Endothelial cell (in vitro differentiated cells): ENCODE measurements around the gene PLSCR1. TPM values are rescaled to one million over a fixed set of nuclear protein-coding genes. Genes with fewer than 3 reads are reported as not detected.

Experiments
- DNase-seq: peaks from one replicate; pipeline ENCODE4 v3.0.0; 2021; ENCODE audit warnings: low spot score
- H3K27ac Mint-ChIP-seq: one replicate; pipeline ENCODE4 v1.8.0; 2021; ENCODE audit warnings: mixed read lengths, inconsistent platforms; ENCODE audit not compliant: unreplicated experiment
- H3K27me3 Mint-ChIP-seq: one replicate; pipeline ENCODE4 v1.8.0; 2021; ENCODE audit warnings: mild to moderate bottlenecking, moderate library complexity, mixed read lengths, inconsistent platforms; ENCODE audit not compliant: unreplicated experiment
- H3K36me3 Mint-ChIP-seq: one replicate; pipeline ENCODE4 v1.8.0; 2021; ENCODE audit warnings: mild to moderate bottlenecking, low read depth, mixed read lengths, inconsistent platforms; ENCODE audit not compliant: unreplicated experiment
- H3K4me1 Mint-ChIP-seq: one replicate; pipeline ENCODE4 v1.8.0; 2021; ENCODE audit warnings: mild to moderate bottlenecking, mixed read lengths, inconsistent platforms; ENCODE audit not compliant: unreplicated experiment
- H3K4me3 Mint-ChIP-seq: one replicate; pipeline ENCODE4 v1.8.0; 2021; ENCODE audit warnings: mild to moderate bottlenecking, mixed read lengths, inconsistent platforms; ENCODE audit not compliant: unreplicated experiment
- H3K9me3 Mint-ChIP-seq: one replicate; pipeline ENCODE4 v1.8.0; 2021; ENCODE audit warnings: mixed read lengths, inconsistent platforms; ENCODE audit not compliant: unreplicated experiment
- long read RNA-seq: library from polyadenylated mRNA; unstranded; transcript quantifications from one replicate; pipeline ENCODE4 v2.0.0, GENCODE V29; 2020; ENCODE audit not compliant: unreplicated experiment
- total RNA-seq: library from RNA; stranded (reverse); fragmentation: NEBNext Ultra II Directional; extraction: Animal tissue kit (Norgen Biotek cat#: 25700); gene quantifications from one replicate; pipeline ENCODE4 v1.2.1, GENCODE V29; 2021; ENCODE audit not compliant: unreplicated experiment
- TF ChIP-seq, protein P1 (sequence below): fragments of 200-600 bp; sonication (generic); IDR thresholded peaks from one replicate; pipeline ENCODE4 v1.5.0; 2021; ENCODE audit warnings: antibody characterized with exemption; ENCODE audit not compliant: unreplicated experiment

PLSCR1 gene
- 77.1 TPM for total RNA-seq
- long read RNA-seq, transcript PLSCR1-201 (9 exons, 2,233 nt) = major isoform, 30 of 40 reads
- long read RNA-seq, partial matches to known transcripts = 3 of 40 reads
- long read RNA-seq, other reads (novel, unspliced or antisense) = 5 of 40 reads

DNA sequence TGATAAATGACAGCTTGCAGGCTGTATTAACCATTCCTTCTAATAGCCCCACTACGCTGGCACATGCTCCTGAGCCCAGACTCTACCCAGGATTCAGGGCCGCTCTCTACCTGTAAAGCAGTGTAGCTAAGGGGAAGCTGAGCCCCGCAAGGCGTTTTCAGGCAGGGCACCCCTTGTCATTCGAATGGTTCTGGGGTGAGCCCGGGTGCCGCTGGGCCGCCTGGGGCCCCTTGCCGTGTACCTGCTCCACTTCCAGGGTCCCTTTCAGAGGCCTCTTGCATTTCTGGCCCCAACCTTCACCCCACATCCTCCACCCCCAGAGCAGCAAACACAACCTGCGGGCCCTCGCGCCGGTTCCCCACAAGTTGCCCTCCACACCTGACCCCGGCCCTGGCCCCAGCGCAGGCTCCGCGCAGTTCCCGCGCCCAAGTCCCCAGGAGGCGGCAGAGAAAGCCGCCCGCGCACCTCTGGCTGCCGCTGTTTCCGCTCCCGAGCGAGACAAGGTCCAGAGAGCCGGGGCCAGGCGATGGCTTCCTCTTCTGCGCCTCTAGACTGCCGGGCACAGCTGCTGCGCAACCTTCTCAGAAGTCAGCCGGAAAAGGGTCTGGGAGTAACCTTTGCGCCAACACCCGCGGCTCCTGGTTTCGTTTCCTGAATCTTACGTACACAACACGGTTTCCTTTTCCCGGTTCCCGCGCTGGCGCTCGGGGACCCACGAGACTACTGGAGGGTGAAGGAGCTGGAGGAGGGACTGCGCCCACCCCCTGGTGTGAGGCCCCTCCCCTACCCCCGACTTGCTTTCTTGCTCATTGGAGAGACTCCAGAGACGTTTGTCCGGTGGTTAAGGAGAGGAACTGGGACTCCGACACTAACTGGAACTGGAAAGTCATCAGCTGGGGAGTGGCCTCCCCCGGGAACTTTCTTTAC lies at the start of gene PLSCR1:
PLSCR1 (minus strand) TSS at position 606 of the 927 bp plus-strand sequence. CDS start 8,055 bp downstream, outside the sequence.
- peak; percentile 87 for DNase-seq
- no peaks in the 10 kb centered on the region for H3K9me3 Mint-ChIP-seq
- TF ChIP-seq, protein P1, sequence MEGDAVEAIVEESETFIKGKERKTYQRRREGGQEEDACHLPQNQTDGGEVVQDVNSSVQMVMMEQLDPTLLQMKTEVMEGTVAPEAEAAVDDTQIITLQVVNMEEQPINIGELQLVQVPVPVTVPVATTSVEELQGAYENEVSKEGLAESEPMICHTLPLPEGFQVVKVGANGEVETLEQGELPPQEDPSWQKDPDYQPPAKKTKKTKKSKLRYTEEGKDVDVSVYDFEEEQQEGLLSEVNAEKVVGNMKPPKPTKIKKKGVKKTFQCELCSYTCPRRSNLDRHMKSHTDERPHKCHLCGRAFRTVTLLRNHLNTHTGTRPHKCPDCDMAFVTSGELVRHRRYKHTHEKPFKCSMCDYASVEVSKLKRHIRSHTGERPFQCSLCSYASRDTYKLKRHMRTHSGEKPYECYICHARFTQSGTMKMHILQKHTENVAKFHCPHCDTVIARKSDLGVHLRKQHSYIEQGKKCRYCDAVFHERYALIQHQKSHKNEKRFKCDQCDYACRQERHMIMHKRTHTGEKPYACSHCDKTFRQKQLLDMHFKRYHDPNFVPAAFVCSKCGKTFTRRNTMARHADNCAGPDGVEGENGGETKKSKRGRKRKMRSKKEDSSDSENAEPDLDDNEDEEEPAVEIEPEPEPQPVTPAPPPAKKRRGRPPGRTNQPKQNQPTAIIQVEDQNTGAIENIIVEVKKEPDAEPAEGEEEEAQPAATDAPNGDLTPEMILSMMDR = no peak
- H3K4me3 Mint-ChIP-seq = peak within 1 kb of the TSS; percentile 94
- peaks cover 20% of the 10 kb centered on the region for H3K4me1 Mint-ChIP-seq
- no peaks in the 10 kb centered on the region for H3K27me3 Mint-ChIP-seq
- peaks cover 10% of the 10 kb centered on the region for H3K36me3 Mint-ChIP-seq
- H3K27ac Mint-ChIP-seq = peak within 1 kb of the TSS; percentile 91

DNA sequence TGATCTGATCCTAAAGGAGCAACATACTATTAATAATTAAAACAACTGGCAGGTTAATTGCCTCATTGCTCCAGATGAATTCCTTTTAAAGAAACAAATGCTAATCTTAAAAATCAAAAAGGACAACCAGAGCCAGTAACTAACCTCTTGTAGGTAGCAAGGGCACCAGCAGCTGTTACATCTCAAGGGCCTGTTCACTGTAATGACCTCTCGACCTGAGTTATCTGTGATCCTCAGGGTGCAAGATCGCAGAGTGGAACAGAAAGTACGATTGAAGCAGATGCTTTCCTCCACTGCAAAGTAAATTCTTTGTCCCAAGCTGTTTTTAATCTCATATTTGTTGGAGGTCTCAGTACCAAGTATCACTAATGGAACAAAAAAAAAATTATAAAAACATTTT lies 49.4 kb upstream of the PLSCR1 start:
- Mint-ChIP-seq H3K4me3 (no peak overlapping the region), H3K27ac (no peak overlapping the region), H3K4me1 (no peaks in the 10 kb centered on the region), H3K27me3 (no peaks in the 10 kb centered on the region), H3K9me3 (no peaks in the 10 kb centered on the region), H3K36me3 (no peaks in the 10 kb centered on the region)
- no peak for DNase-seq
- TF ChIP-seq, protein P1 = no peak

DNA sequence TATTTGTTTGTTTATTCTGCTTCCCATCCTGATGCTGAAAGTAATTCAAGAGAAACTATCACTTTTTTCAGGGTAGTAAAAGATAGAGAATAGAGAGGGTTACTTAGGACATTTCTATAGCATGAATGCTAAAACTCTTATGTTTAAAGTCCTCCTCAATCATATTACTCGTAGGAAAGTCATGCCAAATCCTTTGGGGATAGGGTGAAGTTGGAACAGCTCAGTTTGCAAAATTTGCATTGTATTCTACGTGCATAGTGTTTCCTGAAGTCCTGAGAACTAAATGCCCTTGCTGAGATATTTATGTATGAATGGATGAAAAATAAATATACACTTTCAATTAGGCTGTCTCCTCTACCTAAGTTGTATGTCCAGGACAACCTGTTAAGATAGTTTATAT lies 46.1 kb upstream of the PLSCR1 start:
- H3K4me1 Mint-ChIP-seq = no peaks in the 10 kb centered on the region
- no peak for DNase-seq
- no peaks in the 10 kb centered on the region for H3K27me3 Mint-ChIP-seq
- no peak overlapping the region for H3K4me3 Mint-ChIP-seq
- no peak overlapping the region for H3K27ac Mint-ChIP-seq
- H3K9me3 Mint-ChIP-seq = no peaks in the 10 kb centered on the region
- TF ChIP-seq, protein P1 = no peak
- H3K36me3 Mint-ChIP-seq = no peaks in the 10 kb centered on the region

GRCh38 chr3:146589899-146590508 lies 45.6 kb upstream of the PLSCR1 start:
- Mint-ChIP-seq H3K36me3 (no peaks in the 10 kb centered on the region), H3K27me3 (no peaks in the 10 kb centered on the region), H3K4me1 (no peaks in the 10 kb centered on the region), H3K27ac (no peak overlapping the region), H3K4me3 (no peak overlapping the region), H3K9me3 (no peaks in the 10 kb centered on the region)
- TF ChIP-seq, protein P1 = peak; percentile 52
- peak; percentile 21 for DNase-seq
